Panc1 (cell line): ENCODE results near the gene ZBTB11.

Experiments used
- CTCF ChIP-seq: fragments of 450-650 bp; IDR thresholded peaks from 2 replicates; pipeline ENCODE4 v1.5.1; 2017; ENCODE audit warnings: mild to moderate bottlenecking
- POLR2AphosphoS5 ChIP-seq: IDR thresholded peaks from 2 replicates; pipeline ENCODE4 v1.6.1; 2012; ENCODE audit warnings: mild to moderate bottlenecking, low read depth, low read length, moderate library complexity
- REST ChIP-seq, 2 experiments: IDR thresholded peaks; 2 replicates each; pipeline ENCODE4 v1.6.1; 2011 to 2012; ENCODE audit warnings: low read depth in 2 of 2, control low read depth in 1 of 2, low read length in 1 of 2, mild to moderate bottlenecking in 1 of 2, moderate library complexity in 1 of 2; ENCODE audit not compliant: insufficient read depth in 1 of 2
- TCF7L2 ChIP-seq: IDR thresholded peaks from 2 replicates; pipeline ENCODE4 v1.6.1; 2011; ENCODE audit warnings: mild to moderate bottlenecking, low read depth, low read length, inconsistent platforms

- TF ChIP-seq CTCF (no peak), POLR2AphosphoS5 (no peak), REST (IDR thresholded peaks at IDR 0.05; ENCODE audit: insufficient read depth in 1 of 2, low read depth in 2 of 2, low read length in 1 of 2) (no peak), TCF7L2 (no peak)
Observed at GRCh38 chr3:101618726-101619125, 58.2 kb downstream of the ZBTB11 start.
